ENCODE data around the gene MYL5.
A peak's percentile ranks its signal among the peaks of the same experiment; 100 is the strongest.
"Not testable (repeated sequence)": the region's sequence is repeated elsewhere in the genome, so short reads cannot be mapped to it uniquely, and the experiment has no call there.

MYL5 gene

DNA sequence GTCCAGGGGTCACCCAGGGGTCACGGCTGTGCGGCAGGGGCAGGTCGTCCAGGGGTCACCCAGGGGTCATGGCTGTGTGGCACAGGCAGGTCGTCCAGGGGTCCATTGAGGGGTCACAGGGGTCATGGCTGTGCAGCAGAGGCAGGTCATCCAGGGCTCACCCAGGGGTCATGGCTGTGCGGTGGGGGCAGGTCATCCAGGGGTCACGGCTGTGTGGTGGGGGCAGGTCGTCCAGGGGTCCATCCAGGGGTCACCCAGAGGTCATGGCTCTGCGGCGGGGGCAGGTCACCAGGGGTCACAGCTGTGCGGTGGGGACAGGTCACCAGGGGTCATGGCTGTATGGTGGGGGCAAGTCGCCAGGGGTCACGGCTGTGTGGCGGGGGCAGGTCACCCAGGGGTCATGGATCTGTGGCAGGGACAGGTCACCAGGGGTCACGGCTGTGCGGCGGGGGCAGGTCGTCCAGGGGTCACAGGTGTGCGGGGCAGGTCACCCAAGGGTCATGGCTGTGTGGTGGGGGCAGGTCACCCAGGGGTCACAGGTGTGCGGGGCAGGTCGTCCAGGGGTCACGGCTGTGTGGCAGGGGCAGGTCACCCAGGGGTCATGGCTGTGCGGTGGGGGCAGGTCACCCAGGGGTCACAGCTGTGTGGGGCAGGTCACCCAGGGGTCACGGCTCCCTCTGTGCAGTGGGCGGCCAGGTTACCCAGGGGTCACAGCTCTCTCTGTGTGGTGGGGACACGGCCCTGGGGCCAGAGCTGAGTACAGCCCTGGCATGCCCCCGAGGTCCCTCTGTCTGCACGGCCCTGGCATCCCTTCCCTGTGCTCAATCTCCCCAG, 16.3 kb upstream of the MYL5 start:
- no peak for DNase-seq (ENCODE audit: low spot score)

DNA sequence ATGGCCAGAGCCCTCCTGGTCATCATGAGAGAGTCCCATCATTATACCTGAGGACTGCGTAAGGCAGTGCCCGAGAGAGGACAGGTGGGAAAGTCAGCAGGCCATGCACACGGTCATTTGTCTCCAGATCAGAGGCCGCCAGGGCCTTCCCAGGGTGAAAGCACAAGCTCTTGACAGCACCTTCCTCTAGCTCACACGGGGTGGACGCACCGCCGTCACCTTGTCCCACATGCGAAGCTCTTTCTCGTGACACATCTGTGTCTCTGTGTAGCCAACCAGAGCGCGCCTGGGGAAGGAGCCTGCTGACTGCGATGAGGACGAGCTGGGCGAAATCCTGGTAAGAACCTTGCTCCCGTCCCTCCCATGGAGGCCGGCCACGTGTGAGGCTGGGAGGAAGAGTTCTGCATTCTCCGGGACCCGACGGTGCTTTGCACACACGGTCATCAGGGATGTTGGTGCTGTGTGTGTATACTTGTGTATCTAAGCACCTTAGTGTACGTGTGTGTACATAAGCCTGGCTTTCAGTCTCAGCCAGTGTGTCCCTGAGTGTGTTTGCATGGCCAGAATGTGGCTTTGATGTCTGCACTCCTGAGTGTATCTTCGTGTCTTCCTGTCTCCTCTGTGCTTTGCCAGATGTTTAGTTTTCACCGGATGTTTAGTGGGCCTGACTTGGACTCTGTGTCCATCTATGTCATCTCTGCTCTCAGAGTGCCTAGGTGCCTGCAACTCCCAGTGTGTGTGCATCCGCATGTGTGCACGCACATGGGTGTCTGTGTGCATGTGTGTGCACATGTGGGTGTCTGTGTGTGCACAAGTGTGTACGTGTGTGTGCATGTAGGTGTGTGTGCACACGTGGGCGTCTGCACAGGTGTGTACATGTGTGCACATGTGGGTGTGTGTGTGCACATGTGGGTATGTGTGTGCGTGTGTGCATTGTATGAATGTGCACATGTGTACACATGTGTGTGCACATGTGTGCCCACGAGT, 15.4 kb upstream of the MYL5 start:
- DNase-seq (ENCODE audit: low spot score) = no peak

DNA sequence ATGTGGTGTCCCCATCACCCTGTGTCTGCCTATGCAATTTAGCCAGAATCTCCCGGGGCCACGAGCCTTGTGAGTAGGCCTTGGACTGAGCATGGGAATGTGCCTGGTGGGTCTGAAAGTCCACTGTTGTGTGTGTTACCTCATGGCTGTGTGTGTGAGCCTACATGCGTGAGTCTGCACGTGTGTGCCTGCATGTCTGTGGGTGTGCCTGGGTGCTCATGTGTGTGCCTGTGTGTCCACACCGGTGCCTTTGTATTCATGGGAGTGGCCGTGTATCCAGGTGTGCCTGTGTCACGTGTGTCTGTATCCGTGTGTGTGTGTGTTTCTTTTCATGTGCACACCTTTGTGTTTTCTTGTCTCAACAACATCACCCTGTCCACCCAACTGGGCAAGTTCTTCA, 14.5 kb upstream of the MYL5 start:
- DNase-seq (ENCODE audit: low spot score) = no peak

DNA sequence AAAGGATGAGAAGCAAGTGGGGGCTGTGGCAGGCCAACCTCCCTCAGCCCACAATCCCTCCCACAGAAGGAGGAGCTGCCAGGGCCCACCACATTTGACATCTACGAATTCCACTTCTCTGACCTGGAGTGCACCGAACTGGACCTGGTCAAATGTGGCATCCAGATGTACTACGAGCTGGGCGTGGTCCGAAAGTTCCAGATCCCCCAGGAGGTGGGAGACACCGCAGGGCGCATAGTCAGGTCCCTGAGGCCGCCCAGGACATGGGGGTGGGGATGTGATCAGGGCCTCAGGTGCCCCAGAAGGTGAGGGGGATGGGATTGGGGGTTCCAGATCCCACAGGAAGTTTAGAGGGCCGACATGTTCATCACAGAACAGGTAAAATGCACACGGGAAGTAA, 13.9 kb upstream of the MYL5 start:
- no peak for DNase-seq (ENCODE audit: low spot score)

DNA sequence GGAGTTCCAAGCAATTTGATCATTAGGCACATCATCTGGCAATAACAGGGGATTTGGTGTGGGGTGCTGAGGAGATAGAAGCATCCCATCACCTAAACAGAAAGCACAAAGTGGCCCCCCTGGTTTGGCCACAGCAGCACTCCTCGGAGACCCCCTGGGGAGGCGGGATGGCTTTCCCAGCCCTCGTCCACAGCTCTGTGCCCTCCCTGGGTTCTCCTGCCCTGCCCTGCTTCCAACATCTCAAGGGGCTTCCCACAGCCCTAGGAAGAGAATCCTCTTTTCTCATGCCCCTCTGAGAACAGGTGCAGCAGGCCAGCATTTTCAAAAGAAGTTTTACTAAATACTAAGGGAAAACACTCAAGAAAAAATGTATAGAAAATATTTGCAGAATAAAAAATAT, 13.1 kb upstream of the MYL5 start:
- no peak for DNase-seq (ENCODE audit: low spot score)

DNA sequence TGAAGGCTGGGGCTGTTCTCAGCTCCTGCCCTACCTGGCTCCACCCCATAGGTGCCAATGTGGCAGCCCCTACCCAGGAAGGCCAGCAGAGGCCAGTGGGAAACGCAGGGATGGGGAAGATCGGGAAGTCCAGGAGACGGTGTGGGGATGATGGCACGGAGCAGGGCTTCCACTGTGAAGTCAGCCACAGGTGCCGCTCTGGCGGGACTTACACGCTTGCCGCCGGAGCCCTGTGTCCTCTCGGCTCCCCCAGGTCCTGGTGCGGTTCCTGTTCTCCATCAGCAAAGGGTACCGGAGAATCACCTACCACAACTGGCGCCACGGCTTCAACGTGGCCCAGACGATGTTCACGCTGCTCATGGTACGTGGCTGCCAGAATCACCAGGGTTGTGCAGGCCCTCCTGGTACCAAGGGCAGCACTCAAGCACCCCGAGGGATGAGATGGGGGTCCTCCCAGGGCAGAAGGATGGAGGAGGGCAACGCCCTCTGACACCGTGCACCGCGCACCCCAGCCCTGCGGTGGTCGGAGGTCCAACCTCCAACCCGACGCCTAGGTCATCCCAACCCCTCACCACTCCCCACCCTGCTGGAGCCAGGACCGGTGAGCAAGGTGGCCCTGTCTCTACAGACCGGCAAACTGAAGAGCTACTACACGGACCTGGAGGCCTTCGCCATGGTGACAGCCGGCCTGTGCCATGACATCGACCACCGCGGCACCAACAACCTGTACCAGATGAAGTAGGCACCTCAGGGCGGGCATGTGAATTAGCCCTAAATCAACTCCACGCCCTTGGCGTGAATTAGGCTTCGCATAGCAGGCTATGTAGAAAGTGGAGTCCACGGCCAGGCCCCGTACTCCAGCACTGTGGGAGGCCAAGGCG, 12.2 kb upstream of the MYL5 start:
- DNase-seq (ENCODE audit: low spot score) = no peak

DNA sequence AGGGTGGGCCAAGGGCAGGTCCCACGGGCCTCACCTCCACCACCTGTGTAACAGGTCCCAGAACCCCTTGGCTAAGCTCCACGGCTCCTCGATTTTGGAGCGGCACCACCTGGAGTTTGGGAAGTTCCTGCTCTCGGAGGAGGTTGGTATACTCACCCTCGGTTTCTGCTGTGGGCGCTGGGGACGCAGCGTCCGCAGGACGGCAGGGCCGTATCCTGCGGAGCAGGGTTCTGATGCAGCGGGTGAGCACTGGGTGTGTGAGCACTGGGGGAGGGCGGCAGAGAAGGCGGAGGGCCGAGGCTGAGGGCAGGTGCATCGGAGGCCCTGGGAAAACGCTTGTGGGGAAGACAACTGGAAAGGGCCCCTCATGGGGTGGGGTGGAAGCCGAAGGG, 11.3 kb upstream of the MYL5 start:
- DNase-seq (ENCODE audit: low spot score) = no peak

DNA sequence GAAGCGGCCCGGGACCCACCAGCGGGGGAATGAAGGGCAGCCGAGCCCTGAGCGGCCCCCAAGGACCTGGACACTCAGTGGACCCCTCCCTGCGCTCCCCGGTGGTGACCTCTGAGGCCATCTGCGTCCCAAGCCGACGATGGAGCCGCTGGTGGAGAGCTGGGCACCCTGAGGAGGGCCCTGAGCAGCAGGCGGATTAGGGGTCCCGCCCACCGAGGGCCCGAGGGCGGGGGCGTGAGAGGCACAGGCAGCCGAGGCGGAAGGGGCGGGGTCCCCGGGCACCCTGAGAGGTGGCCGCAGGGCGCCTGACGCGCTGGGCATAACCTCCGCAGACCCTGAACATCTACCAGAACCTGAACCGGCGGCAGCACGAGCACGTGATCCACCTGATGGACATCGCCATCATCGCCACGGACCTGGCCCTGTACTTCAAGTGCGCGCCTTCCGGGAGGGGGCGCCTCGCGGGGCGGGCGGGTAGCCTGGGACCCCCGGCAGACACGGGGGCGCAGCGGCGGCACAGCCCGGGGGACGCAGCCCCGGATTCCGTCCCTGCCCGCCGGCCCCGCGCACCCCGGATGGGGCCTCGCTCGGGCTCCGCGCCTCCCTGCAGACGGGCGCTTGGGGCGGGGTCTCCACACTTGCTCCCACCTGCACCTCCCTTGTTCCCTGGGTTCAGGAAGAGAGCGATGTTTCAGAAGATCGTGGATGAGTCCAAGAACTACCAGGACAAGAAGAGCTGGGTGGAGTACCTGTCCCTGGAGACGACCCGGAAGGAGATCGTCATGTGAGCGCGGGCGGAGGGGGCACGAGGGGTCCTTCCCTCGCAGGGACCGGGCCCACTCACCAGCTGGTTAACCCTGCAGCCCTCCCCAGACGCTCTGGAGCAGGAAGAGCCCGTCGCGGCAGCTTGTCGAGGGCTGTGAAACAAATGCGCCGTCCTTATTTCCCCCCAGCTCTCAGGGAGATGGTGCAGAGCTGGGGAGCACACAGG, 10.6 kb upstream of the MYL5 start:
- peak; percentile 73 for DNase-seq (ENCODE audit: low spot score)

DNA sequence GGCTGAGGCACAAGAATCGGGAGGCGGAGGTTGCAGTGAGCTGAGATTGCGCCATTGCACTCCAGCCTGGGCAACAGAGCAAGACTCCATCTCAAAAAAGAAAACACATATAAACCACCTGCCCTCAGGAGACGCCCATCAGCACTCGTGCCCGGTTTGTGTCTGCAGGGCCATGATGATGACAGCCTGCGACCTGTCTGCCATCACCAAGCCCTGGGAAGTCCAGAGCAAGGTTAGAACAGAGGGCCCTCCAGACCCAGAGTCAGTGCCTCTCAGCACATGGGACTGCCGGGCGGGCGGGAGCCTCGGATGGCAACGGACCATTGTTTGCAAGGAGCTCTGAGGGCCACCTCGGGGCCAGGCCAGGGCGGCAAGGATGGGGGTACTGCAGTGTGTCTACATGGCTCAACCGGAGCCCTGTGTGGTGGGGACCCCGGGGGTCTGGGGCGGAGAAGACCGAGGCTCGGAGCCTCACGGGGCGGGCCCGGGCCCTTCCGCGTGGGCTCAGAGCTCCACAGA, 9.6 kb upstream of the MYL5 start:
- no peak for DNase-seq (ENCODE audit: low spot score)

DNA sequence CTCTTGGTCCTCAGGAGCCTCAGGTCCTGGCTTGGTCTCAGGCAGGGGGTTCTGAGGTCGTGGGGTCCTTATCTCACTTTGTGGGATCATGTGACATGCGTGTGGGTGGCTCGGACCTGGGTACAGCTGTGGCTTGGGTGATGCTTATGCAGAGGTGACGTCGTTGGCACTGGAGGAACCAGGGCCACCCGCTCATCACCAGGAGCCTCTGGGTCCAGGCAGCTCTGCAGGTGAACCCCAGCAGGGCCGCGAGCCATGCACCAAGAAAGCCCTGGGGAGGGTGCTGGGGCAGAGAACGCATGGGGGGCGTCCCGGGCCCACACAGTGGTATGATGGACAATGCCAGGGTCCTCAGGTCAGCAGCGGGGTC, 9.0 kb upstream of the MYL5 start:
- no peak for DNase-seq (ENCODE audit: low spot score)

DNA sequence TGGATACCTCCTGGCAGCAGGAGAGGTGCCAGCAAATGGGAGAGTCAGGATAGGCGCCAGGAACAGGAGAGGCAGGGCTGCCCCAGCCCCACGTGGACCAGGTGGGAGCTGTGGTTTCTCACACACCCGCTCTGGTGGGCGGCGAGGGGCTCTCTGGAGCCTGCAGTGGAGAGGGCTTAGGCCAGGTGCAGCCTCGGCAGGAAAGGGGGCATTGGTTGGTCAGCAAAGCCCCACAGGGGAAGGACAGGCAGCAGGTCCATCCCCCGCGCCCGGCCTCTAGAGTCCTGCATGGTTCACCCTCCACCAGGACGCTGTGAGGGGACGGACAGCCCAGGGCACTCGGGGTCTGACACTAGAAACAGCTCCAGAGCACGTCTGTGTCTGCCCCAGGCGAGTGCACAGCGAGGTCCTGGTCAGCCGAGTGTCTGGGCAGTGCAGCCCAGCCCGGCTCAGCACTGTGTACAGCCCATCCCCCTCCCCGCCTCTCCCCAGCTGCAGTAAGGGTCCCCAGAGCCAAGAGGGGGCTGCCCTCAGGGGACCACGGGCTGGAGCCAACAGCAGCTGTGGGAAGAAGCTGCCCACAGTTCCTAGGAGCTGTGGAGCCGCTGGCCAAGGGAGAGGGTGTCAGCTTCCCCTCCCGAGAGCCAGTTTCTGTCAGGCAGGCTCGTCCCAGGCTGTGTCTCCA, 8.4 kb upstream of the MYL5 start:
- DNase-seq (ENCODE audit: low spot score) = no peak

DNA sequence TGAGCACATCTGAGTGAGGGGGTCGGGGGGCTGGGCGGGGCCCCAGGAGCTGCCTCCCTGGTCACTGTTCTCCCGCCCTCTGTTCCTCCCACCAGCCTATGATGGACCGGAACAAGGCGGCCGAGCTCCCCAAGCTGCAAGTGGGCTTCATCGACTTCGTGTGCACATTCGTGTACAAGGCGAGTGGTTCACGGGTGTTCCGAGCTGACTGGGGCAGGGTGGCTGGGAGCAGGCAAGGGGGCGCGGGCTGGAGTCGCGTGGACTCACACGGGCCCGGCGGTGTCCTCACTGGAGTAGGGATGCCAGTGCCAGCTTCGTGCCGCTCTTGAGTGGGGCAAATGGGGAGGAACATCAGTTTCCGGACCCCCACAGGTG, 7.9 kb upstream of the MYL5 start:
- no peak for DNase-seq (ENCODE audit: low spot score)

DNA sequence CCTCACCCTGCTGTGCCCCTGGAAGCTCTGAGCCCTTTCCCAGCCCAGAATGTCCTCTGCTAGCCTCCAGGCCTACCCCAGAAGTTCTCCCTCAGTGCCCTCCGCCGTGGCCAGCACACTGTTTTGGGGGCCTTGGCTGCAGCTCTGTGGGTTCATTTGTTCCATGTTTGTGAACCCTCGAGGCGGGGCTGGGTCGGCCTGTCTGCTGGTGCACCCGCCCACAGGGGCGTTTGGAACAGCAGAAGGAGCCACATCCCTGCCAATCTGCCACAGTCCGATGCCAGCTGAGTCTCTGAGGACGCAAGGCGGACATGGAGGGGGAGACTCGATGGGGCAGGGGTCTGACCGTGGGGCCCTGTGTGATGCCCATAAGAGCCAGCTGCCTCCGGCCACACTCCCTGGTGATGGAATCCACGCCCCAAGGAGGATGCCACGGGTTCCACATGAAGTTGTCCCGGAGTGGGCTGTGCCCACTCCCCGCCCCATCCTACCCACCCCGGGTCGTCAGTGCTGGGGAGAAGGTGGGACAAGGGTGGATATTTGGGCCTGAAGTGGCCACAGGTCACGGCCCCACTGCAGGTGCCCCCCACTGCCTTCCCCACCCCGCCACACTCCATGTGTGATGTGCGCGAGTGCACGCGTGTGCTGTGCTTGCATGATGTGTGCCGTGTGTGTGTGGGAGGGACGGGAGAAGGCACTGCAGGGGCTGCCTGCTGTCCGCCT, 7.4 kb upstream of the MYL5 start:
- no peak for DNase-seq (ENCODE audit: low spot score)

DNA sequence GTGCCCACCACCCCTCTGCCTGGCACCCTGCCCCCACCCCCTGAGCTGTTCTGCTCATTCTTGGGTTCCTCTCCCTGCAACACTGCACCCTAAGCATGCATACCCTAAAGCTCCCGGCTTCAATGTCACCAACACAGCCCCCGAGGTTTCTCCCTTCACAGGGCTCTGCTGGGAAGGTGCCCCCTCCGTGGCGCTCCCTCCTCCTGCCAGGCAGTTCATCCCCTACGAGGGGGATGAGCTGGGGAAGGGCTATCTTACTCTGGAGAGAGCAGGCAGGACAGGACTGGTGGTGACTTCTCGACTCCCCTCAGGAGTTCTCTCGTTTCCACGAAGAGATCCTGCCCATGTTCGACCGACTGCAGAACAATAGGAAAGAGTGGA, 6.8 kb upstream of the MYL5 start:
- no peak for DNase-seq (ENCODE audit: low spot score)

DNA sequence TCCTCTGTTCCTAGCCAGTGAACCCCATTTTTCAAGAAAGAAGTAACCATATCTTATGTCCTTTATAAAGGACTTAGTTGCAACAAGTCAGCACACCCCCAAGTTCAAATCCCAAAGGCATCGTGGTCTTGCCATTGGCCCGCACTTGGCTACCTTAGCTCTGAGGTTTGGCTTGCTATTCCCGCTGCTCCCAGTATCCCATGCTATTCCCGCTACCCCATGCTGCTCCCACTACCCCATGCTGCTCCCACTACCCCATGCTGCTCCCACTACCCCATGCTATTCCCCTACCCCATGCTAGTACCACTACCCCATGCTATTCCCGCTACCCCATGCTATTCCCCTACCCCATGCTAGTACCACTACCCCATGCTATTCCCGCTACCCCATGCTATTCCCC, 6.1 kb upstream of the MYL5 start:
- not testable (repeated sequence) for DNase-seq (ENCODE audit: low spot score)

DNA sequence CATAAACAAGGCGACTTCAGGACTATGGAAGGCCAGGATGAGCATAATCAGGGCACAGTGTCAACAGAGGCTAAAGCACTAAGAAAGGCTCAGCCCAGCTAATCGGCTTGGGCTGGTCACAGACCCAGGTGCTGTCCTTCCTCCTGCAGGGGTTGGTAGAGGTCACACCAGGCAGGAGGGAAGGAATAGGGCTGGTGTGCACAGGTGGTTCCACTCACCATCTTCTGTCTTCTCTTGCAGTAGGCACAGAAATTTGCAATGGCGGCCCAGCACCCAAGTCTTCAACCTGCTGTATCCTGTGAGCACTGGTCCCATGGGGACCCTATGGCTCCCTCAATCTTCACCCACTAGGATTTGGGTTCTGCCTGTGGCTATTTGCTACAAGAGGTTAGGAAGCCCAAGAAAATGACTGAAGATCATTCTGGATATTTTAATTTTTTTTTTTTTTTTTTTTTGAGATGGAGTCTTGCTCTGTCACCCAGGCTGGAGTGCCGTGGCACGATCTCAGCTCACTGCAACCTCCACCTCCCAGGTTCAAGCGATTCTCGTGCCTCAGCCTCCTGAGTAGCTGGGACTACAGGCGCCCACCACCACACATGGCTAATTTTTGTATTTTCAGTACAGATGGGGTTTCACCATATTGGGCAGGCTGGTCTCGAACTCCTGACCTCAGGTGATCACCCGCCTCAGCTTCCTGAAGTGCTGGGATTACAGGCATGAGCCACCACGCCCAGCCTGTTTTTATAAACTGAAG, 4.4 kb upstream of the MYL5 start:
- not testable (repeated sequence) for DNase-seq (ENCODE audit: low spot score)

DNA sequence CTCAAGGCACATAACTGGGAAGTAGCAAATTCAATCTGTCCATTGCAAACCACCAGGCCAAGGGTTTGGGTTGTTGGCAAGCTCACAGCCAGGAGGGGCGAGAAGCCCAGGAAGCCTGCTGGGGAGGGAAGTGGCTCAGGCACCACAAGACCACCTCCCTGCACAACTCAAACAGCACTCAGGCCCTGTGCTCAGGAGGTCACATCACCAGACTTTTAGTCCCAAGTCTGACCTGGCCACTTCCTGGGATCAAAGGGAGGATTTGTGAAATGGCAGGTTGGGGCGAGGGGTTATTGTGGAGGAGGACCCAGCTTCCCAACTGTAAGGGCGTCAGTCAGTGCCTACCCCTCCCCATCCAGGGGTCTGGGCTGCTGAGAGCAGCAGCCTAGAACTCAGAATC, 2.6 kb upstream of the MYL5 start:
- no peak for DNase-seq (ENCODE audit: low spot score)

DNA sequence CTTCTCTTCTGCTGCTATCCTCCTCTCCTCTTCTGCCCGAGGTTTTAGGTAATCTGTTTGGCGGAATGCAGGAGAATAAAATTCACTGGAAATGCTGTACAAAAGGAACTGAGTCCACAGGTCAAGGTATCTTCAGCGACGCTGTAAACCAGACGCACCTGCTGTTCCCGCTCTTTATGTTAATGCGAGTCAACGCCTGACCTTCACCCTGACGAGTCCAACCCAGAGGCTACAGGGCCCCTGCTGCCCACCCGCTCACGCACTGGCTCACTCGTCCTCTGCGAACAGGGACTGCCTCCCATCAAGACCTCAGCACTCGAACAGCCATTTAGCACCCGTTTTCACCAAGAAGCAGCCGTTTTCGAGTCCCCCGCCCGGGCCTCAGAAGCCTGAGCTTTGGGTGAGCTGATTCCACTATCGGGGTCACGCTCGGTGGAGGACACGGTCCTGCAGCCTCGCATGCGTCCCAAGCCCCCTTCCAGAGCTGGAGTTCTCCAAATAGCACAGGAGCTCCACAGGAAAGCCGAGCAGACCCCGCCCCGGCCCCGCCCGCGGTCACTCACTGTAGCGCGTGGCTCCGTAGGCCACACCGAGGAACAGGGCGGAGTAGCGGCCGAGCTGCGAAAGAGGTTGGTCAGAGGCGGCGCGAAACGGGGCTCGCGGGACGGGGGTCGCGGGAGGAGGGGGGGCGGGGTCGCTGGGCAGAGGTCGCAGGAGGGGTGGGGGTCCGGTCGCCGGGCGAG, 822 bp upstream of the MYL5 start:
- DNase-seq (ENCODE audit: low spot score) = no peak
